Stimulated activated CD4-positive, alpha-beta T cell treated with anti-CD3 and anti-CD28 coated beads, Interleukin-1b, Interleukin-23, amount 100 ng/mL, for 48 hours (primary cell): ENCODE results near the gene MAPKAPK2.
"Not testable (repeated sequence)": the region's sequence is repeated elsewhere in the genome, so short reads cannot be mapped to it uniquely, and the experiment has no call there.

Source experiments
- DNase-seq: peaks from one replicate; pipeline ENCODE4 v3.0.0-alpha.2; 2020

MAPKAPK2 gene

GRCh38 chr1:206684478-206685333 is at the start of gene MAPKAPK2:
Gene MAPKAPK2, plus strand, starts transcription at chr1:206684905. Its CDS starts 325 bp downstream, at chr1:206685230.
- peak; percentile 78 for DNase-seq

- peak; percentile 93 for DNase-seq
Observed at GRCh38 chr1:206635080-206635977, 49.4 kb upstream of the MAPKAPK2 start, which contains the start of gene DYRK3. Gene DYRK3, plus strand, starts transcription at chr1:206635536. Its CDS starts 168 bp downstream, at chr1:206635704.

- DNase-seq = no peak
Observed at GRCh38 chr1:206635978-206636345, 48.7 kb upstream of the MAPKAPK2 start.

- no peak for DNase-seq
Observed at GRCh38 chr1:206636671-206637070, 48.0 kb upstream of the MAPKAPK2 start.

- no peak for DNase-seq
Observed at GRCh38 chr1:206637605-206638004, 47.1 kb upstream of the MAPKAPK2 start.

GRCh38 chr1:206642074-206642473 is 42.6 kb upstream of the MAPKAPK2 start:
- DNase-seq = not testable (repeated sequence)

GRCh38 chr1:206643118-206643698 is 41.5 kb upstream of the MAPKAPK2 start:
- DNase-seq = no peak

GRCh38 chr1:206646504-206646903 is 38.2 kb upstream of the MAPKAPK2 start:
- no peak for DNase-seq

- DNase-seq = no peak
Observed at GRCh38 chr1:206647224-206647623, 37.5 kb upstream of the MAPKAPK2 start.

GRCh38 chr1:206649261-206649921 is 35.3 kb upstream of the MAPKAPK2 start:
- no peak for DNase-seq

- no peak for DNase-seq
Observed at GRCh38 chr1:206651014-206651413, 33.7 kb upstream of the MAPKAPK2 start.

- no peak for DNase-seq
Observed at GRCh38 chr1:206651958-206652890, 32.5 kb upstream of the MAPKAPK2 start.

GRCh38 chr1:206653715-206654459 is 30.8 kb upstream of the MAPKAPK2 start:
- DNase-seq = no peak

- DNase-seq = no peak
Observed at GRCh38 chr1:206654828-206655227, 29.9 kb upstream of the MAPKAPK2 start.

- DNase-seq = no peak
Observed at GRCh38 chr1:206655471-206655882, 29.2 kb upstream of the MAPKAPK2 start.

GRCh38 chr1:206656936-206657335 is 27.8 kb upstream of the MAPKAPK2 start:
- no peak for DNase-seq

GRCh38 chr1:206657751-206658150 is 27.0 kb upstream of the MAPKAPK2 start:
- DNase-seq = no peak

GRCh38 chr1:206658264-206658980 is 26.3 kb upstream of the MAPKAPK2 start:
- peak; percentile 63 for DNase-seq

- no peak for DNase-seq
Observed at GRCh38 chr1:206658981-206659273, 25.8 kb upstream of the MAPKAPK2 start.

GRCh38 chr1:206660136-206660535 is 24.6 kb upstream of the MAPKAPK2 start:
- DNase-seq = no peak
